ENCODE data around the gene CUBN. TPM values are rescaled to one million over a fixed set of nuclear protein-coding genes. Genes with fewer than 3 reads are reported as not detected.

The CUBN gene
- total and polyA plus RNA-seq, 10 of the 15 experiments (the other 5 are each of a cell fraction or from before 2014, with no cell fraction given), result under 0.01 to 0.14 (median 0.02) TPM; not detected in 6

DNA sequence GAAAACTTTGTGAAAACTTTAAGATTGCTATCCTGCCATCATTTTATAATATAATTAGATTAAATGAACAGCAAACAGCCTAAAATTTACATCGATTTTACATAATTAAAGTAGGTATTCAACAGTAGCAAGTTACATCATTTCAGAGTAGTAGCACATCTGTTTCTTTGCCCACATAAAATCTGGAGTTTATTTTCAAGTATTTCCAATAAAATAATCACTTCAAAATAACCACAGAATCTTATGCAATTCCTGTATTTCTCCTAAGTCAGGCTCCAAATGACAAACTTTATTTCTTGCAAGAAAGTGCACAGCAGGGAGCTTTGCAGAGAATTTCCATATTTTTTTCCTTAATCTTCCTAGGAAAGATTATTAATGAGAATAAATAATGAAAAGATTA lies 82.6 kb downstream of the CUBN start:
- ChIA-PET CTCF (no interaction called here), SMC1A (ENCODE audit: uncharacterized antibody, unreplicated experiment) (no interaction called here), RAD21 (ENCODE audit: unreplicated experiment) (no interaction called here), POLR2A (no interaction called here)
- in situ Hi-C loops (cut with MboI), result no loop called here
- no peak overlapping the region for H3K9ac ChIP-seq (ENCODE audit: control insufficient read depth, insufficient read depth, low read length)
- DNase-seq (ENCODE audit: low read depth, low spot score) (no peak), FAIRE-seq (peak; percentile 41), ATAC-seq (no peak)
- H3K9me3 ChIP-seq (replicated peaks; ENCODE audit: control insufficient read depth, insufficient read depth, low read length), result no peaks in the 10 kb centered on the region
- no peak overlapping the region for H3K27ac ChIP-seq (ENCODE audit: control insufficient read depth, insufficient read depth)
- H3K4me3 ChIP-seq, result no peak overlapping the region
- no peak overlapping the region for H2AFZ ChIP-seq (ENCODE audit: control insufficient read depth, low read depth, low read length)
- H3K36me3 ChIP-seq (ENCODE audit: control insufficient read depth in 2 of 2, insufficient read depth in 2 of 2, low read length in 1 of 2), result no peaks in the 10 kb centered on the region
- H3K27me3 ChIP-seq (replicated peaks in 1 of 2; ENCODE audit: control insufficient read depth in 2 of 2, insufficient read depth in 2 of 2, low read length in 1 of 2), result no peaks in the 10 kb centered on the region
- no TSS peak for BruUV-seq (replicated peaks)
- H3K4me2 ChIP-seq (ENCODE audit: control insufficient read depth, insufficient read depth), result no peak overlapping the region
- H4K20me1 ChIP-seq (ENCODE audit: control insufficient read depth, insufficient read depth), result no peaks in the 10 kb centered on the region
- intact Hi-C loops (cut with micrococcal nuclease; ENCODE audit: unreplicated experiment), result no loop called here
- no peaks in the 10 kb centered on the region for H3K4me1 ChIP-seq (ENCODE audit: control insufficient read depth, insufficient read depth, low read length)
- TF ChIP-seq EED (IDR thresholded peaks at IDR 0.05; ENCODE audit: low read depth) (no peak), FOS (IDR thresholded peaks at IDR 0.05; ENCODE audit: borderline replicate concordance, extremely low read depth, insufficient read length) (no peak), YBX1 (IDR thresholded peaks at IDR 0.05) (no peak), PBX3 (IDR thresholded peaks at IDR 0.05; ENCODE audit: insufficient replicate concordance, low read depth, low read length) (no peak), ASH2L (IDR thresholded peaks at IDR 0.05; ENCODE audit: borderline replicate concordance, low read depth) (no peak), IKZF2 (IDR thresholded peaks at IDR 0.05) (no peak), STAT1 (conservative IDR thresholded peaks at IDR 0.05) (no peak), GATAD2B (conservative IDR thresholded peaks at IDR 0.05; ENCODE audit: low read depth) (no peak), NFYA (IDR thresholded peaks at IDR 0.05; ENCODE audit: borderline replicate concordance, low read depth, low read length) (no peak), BCL3 (IDR thresholded peaks at IDR 0.05; ENCODE audit: borderline replicate concordance, insufficient read depth, low read depth, low read length, poor library complexity, severe bottlenecking) (no peak), CEBPZ (IDR thresholded peaks at IDR 0.05; ENCODE audit: low read depth, low read length) (no peak), SUZ12 (IDR thresholded peaks at IDR 0.05; ENCODE audit: unreplicated experiment) (no peak)
- TF ChIP-seq, protein P1, sequence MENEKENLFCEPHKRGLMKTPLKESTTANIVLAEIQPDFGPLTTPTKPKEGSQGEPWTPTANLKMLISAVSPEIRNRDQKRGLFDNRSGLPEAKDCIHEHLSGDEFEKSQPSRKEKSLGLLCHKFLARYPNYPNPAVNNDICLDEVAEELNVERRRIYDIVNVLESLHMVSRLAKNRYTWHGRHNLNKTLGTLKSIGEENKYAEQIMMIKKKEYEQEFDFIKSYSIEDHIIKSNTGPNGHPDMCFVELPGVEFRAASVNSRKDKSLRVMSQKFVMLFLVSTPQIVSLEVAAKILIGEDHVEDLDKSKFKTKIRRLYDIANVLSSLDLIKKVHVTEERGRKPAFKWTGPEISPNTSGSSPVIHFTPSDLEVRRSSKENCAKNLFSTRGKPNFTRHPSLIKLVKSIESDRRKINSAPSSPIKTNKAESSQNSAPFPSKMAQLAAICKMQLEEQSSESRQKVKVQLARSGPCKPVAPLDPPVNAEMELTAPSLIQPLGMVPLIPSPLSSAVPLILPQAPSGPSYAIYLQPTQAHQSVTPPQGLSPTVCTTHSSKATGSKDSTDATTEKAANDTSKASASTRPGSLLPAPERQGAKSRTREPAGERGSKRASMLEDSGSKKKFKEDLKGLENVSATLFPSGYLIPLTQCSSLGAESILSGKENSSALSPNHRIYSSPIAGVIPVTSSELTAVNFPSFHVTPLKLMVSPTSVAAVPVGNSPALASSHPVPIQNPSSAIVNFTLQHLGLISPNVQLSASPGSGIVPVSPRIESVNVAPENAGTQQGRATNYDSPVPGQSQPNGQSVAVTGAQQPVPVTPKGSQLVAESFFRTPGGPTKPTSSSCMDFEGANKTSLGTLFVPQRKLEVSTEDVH (IDR thresholded peaks at IDR 0.05; ENCODE audit: low read depth, partially characterized antibody), result no peak
- 0% methylated on average over 1 of the region's 1 CpG for WGBS (ENCODE audit: insufficient coverage, insufficient replicate concordance, low lambda C conversion rate, missing lambda C conversion rate)
- no peaks in the 10 kb centered on the region for H3K79me2 ChIP-seq (ENCODE audit: control insufficient read depth, insufficient read depth, low read length)

Data from GM12878 (cell line).